ENCODE results near the gene PTMA.

GRCh38 chr2:231663458-231664212 is 44.7 kb upstream of the PTMA start:
- no peak for TF ChIP-seq CTCF (IDR thresholded peaks at IDR 0.05)
- no peak for TF ChIP-seq POLR2AphosphoS5 (IDR thresholded peaks at IDR 0.05)
